ACHN (cell line): Measurements from ENCODE around the gene ENTHD1.
"Not testable (repeated sequence)": the region's sequence is repeated elsewhere in the genome, so short reads cannot be mapped to it uniquely, and the experiment has no call there.

ENCODE experiments used
- DNase-seq: peaks from one replicate; pipeline ENCODE4 v3.0.0-alpha.2; 2015
- in situ Hi-C: cut with HindIII; loops from 2 replicates; pipeline ENCODE4 v1.10.0; 2017; ENCODE audit warnings: low sequenced_read_pairs, low pct_ligation_motif_present, low pct_unique_long_range_greater_than_20kb

Gene ENTHD1

DNA sequence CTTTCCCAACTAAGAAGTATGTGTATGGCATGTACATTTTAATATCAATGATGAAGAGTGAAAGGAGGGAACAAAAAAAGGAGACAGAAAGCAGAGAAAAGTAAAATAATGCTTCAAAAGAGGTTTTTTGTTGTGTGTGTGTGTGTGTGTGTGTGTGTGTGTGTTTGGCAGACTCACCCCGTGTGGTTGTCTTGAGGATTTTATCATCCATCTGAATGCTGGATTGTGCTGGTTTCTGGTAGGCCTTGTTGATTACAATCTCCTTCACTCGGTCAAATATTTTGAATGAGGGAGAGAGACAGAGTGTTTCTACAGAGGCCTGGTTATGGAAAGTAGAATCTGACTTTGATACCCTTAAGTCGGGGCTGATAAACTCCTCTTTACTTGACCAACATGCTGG is 128.5 kb downstream of the ENTHD1 start:
- in situ Hi-C loops: no loop called here
- no peak for DNase-seq

DNA sequence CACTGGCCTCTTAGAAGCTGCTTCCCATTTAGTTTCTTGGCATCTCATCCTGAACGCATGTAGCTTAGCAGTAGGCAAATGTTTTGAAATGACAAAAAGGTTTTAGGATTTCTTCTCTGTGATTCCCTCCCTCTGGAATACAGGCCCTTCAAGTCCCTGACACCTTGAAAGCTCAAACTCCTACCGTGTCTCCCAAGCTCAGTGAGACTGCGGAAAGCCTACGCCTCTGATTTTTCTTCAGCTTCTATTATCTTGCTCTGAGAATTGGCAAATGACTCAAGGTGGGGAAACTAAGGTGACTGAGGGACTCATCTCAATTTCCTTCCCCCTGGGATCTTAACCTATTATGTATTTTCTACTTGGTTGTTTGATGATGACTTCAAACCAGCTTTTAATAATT is 130.3 kb downstream of the ENTHD1 start:
- in situ Hi-C loops: no loop called here
- DNase-seq: no peak

DNA sequence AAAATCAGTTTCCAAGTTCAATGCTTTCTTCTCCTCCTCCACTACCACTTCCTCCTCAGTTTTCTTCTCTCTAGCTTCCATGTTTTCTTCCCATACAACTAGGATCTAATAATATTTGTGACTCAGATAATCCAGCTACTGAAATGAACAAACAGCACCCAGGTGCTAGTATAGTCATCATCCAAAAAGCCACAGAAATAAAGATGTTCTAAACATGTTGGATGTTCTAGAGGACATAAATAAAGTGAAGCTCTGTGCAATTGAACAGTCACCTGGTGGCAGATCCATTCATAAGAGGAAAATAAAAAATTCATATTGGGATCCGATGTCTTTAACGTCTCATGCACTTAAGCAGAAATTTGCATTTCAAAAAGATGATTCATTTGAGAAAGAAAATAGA is 142.8 kb downstream of the ENTHD1 start:
- no peak for DNase-seq
- in situ Hi-C loops: no loop called here

DNA sequence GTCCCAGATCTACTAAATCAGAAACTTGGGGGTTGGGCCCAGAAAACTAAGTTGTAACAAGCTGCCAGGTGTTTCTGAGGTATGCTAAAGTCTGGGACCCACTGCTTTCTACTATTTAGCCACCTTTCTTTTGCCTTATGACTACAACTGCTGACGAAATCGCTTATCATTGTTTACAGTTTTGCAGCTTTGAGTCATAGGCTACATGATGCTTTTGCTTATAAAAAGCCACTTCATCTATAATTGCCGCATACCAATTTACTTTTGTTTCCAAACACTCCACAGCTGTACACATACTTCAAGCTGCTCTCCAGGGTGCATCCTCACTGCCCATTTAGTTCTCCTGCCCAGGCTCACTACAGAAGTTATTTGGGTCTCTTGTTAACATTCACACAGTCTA is 144.7 kb downstream of the ENTHD1 start:
- no peak for DNase-seq
- in situ Hi-C loops: no loop called here

DNA sequence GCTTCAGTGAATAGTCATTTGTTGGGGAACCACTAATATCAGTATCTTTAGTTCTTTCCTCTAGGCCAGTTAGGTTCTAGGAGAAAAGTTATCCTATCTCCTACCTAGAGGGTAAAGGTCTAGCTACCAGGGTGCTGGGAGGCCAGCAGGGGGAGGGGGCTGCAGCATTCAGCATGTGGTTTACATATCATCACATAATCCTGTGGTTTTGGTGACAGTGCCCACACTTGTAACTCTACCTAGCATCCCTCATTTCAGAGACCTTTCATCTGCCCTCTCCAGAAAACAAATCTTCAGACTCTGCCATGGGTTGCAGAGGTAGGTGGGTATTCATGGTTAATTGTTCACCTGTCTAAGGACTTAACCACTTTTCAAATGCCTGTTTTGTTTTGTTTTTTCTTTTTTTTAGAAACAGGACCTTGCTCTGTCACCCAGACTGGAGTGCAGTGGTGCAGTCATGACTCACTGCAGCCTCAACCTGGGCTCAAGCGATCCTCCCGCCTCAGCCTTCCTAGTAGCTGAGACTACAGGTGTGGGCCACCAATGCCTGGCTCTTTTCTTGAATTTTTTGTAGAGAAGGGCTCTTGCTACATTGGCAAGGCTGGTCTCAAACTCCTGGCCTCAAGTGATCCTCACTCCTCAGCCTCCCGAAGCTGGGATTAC is 146.8 kb downstream of the ENTHD1 start:
- DNase-seq: no peak
- in situ Hi-C loops: no loop called here

DNA sequence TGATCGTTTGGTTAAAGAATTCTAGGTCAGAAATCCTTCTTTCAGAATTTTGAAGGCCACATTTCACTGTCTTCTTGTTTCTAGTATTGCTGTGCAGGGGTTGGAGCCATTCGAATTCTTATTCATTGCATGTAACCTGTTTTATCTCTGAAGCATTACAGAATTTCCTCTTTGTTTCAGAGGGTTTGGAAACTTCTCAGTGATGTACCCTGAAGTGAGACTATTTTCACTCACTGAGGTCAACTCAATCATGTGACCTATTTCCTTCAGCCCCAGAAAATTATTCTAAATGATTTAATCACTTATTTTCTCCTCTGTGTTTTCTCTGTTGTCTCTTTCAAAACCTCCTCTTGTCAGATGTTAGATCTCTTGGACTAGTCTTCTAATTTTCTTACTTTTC is 147.8 kb downstream of the ENTHD1 start:
- in situ Hi-C loops: no loop called here
- DNase-seq: no peak

DNA sequence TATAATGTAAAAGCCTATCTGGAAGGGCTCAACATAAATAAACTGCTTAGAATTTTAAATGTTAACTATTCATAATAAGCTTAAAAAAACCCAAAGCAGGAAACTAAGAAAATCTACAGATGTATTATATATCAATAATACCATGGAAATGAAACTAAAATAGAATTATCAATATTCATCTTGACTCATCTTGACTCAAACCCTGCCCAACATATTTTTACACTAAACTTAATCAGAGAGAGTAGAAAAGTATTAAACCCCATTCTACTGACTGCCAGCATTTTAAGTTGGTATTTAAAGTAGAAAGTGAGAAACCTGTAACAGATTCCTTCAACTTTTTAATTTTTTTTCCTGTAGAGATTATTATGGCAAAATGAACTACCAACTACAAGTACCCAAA is 149.2 kb downstream of the ENTHD1 start:
- no peak for DNase-seq
- in situ Hi-C loops: no loop called here

DNA sequence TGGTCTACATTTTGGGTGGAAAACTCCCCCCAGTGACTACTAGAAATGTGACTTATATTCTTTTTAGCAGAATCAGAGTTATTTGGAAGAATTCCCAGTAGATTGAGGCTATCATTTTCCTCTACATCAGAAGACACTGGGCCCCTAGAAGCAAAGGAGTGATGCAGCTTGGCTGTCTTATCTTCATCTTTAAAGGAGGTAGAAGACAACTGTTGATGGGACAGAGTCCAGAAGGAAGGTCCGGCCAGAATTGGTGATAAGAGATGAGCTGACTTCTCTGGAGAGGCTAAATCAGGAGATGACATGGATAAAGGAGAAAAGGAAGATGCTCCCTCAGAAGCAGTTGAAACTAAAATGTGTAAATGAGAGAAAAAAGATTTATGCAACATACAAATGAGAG is 149.6 kb downstream of the ENTHD1 start:
- DNase-seq: no peak
- in situ Hi-C loops: no loop called here

DNA sequence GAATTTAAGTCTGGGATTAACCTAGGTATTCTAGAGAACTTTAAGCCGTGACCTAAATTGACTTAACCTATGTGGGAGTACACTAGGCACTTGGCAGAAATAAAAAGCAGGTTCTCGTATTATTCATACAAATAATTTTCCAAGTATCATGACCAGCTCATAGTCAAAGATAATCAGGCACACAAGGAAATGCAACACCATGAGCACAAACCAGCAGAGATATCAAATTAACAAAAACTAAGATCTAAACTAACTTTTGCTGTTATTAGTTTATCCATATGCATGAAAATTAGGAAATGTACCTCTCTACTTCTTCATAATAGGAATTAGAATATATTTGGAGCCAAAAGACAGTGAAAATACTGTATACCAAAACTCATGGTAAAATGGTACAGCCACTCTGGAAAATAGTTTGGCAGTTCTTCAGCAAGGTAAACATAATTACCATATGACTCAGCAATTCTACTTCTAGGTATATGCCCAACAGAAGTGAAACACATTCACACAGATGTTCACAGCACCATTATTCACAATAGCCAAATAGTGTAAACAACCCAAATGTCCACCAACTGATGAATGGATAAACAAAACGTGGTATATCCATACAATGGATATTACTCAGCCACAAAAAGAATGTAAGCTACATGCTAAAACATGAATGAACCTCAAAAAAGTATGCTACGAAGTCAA is 154.1 kb downstream of the ENTHD1 start:
- DNase-seq: no peak
- in situ Hi-C loops: no loop called here

DNA sequence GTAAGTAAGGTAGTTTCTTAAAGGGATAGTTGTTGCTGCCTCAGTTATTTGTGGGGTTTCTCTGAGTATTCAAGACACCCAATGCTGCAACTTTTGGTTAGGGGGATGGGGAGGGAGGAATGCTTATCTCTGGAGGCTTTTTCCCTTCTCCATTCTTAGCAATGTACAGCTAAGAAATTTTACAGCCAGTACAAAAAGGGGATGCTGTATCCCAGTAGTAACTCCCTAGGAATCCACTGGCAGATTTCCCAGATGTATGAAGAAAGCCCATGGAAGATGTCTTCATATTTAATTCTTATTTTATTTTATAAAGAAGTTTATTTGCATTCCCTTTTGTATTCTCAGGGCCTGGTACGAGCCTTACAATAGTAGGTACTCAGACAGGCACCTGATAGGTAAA is 154.8 kb downstream of the ENTHD1 start:
- in situ Hi-C loops: no loop called here
- no peak for DNase-seq

DNA sequence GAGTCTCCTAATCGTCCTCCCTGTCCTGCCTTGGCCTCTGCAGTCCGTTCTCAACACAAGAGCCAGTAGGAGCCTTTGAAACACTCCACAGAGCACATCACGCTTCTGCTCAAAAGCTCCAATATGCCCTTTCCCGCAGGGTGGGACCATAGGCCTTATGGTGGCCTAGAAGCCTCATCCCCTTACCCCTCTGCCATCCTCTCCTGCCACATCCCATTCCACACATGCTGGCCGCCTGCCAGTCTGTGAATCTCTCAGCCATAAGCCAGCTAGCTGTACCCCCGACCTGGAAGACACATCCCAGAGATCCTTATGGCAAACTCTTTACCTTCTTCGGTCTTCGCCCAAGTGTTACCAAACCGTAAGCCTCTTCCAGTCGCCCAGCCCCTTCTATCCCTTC is 157.8 kb downstream of the ENTHD1 start:
- in situ Hi-C loops: no loop called here

DNA sequence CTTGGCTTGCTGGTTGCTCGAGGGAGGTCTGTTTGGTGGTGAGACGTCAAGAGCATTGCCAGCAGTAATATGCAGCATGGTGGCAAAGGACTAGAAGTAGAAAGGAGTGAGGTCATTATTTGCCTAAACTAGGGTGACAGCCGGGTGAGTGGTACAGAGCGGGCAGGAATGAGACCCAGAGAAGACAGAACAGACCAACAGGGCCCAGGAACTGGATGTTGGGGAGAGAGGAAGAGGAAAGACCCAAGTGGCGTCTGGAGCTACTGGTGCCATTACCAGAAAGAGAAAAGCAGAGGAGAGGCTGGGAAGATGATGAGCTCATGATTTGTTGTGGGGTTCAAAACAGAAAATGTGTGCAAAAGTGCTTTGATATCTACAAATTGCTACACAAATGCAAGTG is 158.7 kb downstream of the ENTHD1 start:
- no peak for DNase-seq
- in situ Hi-C loops: no loop called here

More for the DNA sequence above, 157.8 kb downstream of the ENTHD1 start:
- DNase-seq: no peak

DNA sequence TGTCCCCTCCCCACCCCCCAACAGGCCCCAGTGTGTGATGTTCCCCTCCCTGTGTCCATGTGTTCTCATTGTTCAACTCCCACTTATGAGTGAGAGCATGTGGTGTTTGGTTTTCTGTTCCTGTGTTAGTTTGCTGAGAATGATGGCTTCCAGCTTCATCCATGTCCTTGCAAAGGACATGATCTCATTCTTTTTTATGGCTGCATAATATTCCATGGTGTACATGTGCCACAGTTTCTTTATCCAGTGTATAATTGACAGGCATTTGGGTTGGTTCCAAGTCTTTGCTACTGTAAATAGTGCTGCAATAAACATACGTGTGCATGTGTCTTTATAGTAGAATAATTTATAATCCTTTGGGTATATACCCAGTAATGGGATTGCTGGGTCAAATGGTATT is 159.5 kb downstream of the ENTHD1 start:
- in situ Hi-C loops, DNase-seq: not testable (repeated sequence)

DNA sequence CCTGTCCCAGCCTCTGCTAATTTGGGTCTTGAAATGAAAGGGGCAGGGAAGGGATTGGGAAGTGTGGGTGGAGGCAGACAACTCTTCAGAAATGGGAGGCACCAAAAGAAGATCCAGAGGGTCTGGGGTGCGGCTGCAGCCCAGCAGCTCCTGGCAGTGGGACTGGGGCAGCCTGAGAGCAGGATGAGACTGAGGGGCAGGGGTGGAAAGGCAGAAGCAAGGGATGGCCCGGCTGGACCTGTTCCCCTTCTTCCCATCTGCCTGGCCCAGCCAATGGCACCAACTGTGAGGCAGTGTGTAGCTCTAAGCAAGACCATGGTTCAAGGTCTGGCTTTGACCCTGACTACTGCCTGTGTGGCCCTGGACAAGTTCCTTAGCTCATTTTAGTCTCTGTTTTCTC is 160.4 kb downstream of the ENTHD1 start:
- no peak for DNase-seq
- in situ Hi-C loops: no loop called here

DNA sequence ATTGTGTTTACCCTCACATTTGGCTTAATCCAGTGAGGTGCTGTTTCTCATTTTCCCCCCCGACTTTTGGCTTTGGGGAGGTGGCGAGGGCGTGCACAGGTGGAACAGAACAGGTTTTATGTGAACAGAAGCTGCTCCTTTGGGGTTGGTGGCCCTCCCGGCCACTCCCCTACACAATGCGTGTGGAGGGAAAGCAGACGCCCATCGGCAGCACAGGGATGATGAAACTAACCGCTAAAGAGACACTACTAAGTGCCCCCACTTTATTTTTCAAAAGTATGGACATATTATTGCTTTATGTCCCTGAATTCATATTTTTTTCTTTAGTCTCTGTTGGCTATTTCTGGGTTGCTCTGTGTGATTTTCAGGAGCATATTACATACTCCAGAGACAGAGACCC is 160.9 kb downstream of the ENTHD1 start:
- no peak for DNase-seq
- in situ Hi-C loops: no loop called here

DNA sequence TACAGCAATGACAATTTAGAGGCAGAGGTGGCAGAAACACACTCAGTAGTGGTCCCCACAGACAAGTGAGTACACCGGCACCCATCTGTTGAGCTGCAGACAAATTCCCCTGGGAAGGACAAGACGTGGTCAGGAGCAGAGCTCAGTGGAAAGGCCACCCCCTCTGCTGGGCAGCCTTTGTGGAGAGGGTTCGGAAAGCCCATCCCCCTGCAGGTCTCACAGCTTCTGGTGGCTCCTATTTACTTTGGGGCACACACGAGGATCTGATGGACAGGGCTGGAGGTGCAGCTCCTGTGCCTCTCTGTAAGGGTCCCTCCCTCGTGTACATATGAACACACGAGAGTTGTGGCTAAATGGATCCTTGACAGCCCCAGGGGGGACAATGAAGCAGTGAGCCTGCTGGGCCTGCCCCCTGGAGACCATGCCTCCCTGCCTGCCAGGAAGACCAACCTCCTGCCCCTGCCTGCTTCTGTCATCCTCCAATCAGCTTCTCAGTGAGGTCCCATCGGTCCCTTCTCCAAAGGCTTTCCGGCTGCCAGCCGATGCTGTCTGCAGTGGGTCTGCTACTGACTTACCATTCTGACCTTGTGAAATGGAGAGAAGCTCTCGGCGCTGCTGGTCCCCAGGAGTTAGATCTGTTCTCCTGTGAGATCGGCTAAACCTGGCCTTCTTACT is 161.5 kb downstream of the ENTHD1 start:
- in situ Hi-C loops: no loop called here
- DNase-seq: no peak

DNA sequence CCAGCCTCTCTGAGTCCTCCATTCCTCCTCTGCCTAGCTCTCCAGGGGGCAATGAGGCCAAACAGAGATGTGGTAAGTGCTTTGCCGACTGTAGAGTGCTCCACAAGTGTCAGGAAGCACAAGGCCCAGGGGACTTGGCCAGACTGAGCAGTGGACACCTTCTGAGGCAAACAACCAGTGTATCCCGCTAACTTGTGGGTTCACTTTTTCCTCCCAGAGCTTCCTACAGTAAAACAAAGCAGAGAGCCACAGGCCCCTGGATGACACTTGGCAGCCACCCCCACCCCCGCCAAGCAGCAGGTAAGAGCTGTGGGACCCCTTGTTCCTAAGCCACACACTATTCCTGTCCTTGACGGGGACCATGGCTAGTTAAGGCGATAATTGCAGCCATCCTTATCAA is 162.1 kb downstream of the ENTHD1 start:
- no peak for DNase-seq
- in situ Hi-C loops: no loop called here

DNA sequence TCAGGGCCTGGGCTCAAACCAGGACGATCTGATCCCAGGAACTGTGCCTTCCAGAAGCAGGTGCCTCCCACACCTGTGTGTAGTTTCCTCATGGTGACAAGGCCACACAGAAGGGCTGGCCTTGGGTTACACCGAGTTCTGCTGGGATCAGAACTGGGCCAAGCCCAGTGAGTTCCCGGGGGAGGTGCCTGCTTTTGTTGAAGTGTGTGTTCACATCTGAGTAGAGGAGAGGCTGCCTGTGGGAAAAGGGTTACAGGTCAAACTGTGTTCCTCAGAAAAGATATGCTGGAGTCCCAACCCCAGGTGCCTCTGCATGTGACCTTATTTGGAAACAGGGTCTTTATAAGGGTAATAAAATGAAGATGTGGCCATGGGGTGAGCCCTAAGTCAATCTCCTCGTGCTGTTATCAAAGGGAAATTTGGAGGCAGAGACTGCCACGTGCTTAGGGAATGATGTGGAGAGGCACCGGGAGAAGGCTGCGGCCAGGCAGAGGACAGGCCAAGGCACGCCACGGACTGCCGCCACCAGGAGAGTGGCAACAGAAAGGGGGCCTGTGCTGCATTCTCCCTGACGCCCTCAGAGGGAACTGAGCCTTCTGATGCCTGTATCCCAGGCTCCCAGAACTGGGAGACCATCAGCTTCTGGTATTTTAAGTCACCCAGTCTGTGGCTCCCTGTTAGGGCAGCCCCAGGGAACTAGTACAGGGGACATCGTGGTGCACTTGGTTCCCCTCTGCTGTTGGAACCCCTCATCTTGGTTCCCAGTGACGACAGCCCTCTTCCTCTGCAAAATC is 164.2 kb downstream of the ENTHD1 start:
- in situ Hi-C loops: no loop called here
- DNase-seq: no peak

DNA sequence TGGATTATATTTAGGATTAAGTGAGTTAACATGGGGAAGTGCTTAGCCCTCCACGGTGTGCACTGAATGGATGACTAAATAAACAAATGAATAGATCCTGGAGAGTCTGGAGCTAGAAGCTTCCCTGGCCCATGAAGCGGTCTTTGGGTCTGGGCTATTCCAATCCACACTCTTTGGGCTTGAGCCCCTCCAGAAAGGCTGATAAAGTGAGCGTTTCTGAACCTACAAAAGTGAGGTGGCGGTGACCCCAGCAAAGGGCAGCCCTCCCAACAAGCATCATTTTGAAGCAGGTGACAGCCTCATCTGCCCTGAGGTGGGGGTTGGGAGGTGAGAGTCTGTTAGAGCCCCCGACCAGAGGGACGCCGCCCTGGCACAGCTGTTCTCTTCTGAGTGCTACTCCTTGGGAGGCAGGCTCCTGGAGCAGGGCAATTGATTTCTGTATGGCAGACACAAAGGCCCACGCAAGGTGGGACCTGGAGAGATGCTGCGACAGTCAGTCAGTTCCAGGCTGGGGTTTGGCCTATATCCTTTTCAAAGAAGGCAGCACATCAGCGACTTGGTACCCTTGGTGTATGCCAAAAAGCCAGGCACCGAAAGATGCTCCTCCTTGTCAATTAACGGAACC is 165.2 kb downstream of the ENTHD1 start:
- no peak for DNase-seq
- in situ Hi-C loops: no loop called here
